Omental fat pad (tissue), 4 donors: ENCODE measurements around the gene AGAP1. TPM values are rescaled to one million over a fixed set of nuclear protein-coding genes. Genes with fewer than 3 reads are reported as not detected.

Experiments
- ATAC-seq: fragments of 150-250 bp; one replicate; pipeline ENCODE4 v1.9.1; 2016; ENCODE audit warnings: mild to moderate bottlenecking, moderate library complexity; ENCODE audit not compliant: low FRiP score
- DNase-seq: peaks from one replicate; pipeline ENCODE4 v3.0.0-alpha.2; 2019; ENCODE audit warnings: low spot score
- CTCF ChIP-seq, 3 donors: fragments of 450-650 bp; IDR thresholded peaks; one replicate each; pipeline ENCODE4 v1.5.1; 2016 to 2017; ENCODE audit warnings: antibody characterized with exemption in 3 of 3, mild to moderate bottlenecking in 3 of 3, moderate library complexity in 2 of 3
- total RNA-seq, 4 donors: library from RNA; depleted of rRNA; stranded (reverse); fragments of >200 nt; gene quantifications; one replicate each; pipeline ENCODE4 v1.1.0, GENCODE V29; 2016

AGAP1 gene
- total RNA-seq, 4 donors from 2014 or later, result 15.5 to 24.3 (median 16.2) TPM

DNA sequence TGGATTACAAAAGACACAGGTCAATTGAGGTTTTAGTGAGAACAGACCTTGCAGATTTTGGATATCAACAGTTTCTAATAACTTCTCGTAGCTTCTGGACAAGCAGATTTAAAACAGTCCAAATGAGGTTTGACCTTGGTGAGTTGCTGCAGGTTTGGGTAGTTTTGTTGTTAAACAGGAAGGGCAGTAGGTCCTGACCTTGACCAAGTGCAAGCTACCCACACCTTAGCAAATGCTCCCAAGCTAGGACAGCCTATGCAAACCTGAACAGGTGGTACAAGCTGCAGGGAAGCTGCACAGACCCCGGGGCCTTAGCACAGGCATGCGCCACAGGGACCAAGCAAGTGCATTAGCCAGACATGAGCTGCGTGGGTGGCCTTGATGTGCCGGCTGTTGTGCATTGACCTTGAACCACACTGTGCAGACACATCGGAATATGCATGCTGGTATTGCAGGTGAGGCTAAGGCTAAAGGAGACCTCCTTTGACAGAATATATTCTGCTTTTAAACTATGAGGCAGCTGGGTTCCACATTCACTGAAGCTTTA is 40.2 kb upstream of the AGAP1 start:
- no peak for DNase-seq
- ATAC-seq, result no peak
- TF ChIP-seq CTCF (IDR thresholded peaks at IDR 0.05), result no peak

DNA sequence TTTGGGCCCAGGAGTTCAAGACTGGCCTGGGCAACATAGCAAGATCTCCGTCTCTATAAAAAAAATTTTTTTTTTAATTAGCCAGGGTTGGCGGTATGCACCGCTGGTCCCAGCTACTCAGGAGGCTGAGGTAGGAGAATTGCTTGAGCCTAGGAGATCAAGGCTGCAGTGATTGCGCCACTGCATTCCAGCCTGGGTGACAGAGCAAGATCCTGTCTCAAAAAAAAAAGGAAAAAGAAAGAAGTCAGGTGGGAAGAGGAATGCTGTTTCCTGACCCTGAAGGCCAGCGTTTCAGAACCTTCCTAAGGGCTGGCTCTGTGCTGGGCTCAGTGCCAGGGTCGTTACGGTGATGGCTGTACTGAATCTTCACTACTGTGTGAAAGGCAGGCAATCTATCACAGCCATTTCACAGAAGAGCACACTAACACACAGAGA is 35.0 kb upstream of the AGAP1 start:
- DNase-seq (no peak), ATAC-seq (no peak)
- no peak for TF ChIP-seq CTCF (IDR thresholded peaks at IDR 0.05)

- TF ChIP-seq CTCF (IDR thresholded peaks at IDR 0.05), result no peak
- ATAC-seq (no peak), DNase-seq (no peak)
Observed at GRCh38 chr2:235460548-235461047, 33.2 kb upstream of the AGAP1 start.

- ATAC-seq, result no peak
- no peak for DNase-seq
- no peak for TF ChIP-seq CTCF (IDR thresholded peaks at IDR 0.05)
Observed at GRCh38 chr2:235461763-235462414, 32.0 kb upstream of the AGAP1 start.

DNA sequence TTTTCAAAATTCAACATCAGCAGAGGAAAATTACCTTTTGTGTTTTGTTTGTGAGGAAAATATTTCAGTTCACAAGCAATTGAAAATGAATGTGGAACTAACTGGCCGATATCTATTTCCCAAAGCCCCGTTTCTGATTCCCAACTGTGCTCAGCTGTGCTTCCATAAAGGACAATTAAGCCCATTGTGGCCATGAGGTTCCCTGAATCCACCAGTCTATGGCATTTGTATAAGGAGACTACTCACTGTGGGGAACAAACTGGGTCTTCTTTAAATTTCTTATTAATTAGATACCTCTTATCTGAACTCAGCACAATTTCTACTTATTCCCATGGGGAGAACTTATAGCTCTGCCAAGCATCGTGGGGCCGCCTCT is 31.4 kb upstream of the AGAP1 start:
- DNase-seq, result no peak
- TF ChIP-seq CTCF (IDR thresholded peaks at IDR 0.05), result no peak
- no peak for ATAC-seq

DNA sequence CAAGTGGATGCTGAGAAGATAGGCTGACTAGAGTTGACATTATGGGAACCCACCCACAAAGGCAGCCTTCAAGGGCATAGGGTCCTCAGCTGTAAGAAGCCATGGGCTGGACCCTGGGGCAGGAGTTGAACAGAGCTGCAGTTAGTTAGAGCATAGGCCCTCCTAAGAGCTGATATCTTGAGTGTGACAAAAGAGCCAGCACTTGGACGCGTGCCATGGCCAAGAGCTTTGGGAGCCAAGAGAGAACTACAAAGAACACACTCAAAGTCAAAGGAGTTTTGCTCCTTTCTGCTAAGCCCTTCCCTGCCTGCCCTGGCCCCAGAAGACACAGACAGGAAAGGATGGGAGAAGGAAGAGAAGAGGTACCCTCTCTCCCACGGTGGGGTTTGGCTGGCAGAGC is 29.9 kb upstream of the AGAP1 start:
- ATAC-seq (no peak), DNase-seq (no peak)
- TF ChIP-seq CTCF (IDR thresholded peaks at IDR 0.05), result no peak

- ATAC-seq (no peak), DNase-seq (no peak)
- no peak for TF ChIP-seq CTCF (IDR thresholded peaks at IDR 0.05)
Observed at GRCh38 chr2:235467588-235467987, 26.3 kb upstream of the AGAP1 start.
